NT2/D1 (cell line): ENCODE data around the gene GOLGB1.

Source experiments
- SUZ12 ChIP-seq: IDR thresholded peaks from 2 replicates; pipeline ENCODE4 v1.6.1; 2011; ENCODE audit not compliant: insufficient read length, insufficient read depth; ENCODE audit errors: extremely low read depth
- YY1 ChIP-seq: IDR thresholded peaks from 2 replicates; pipeline ENCODE4 v1.6.1; 2011; ENCODE audit not compliant: insufficient read length, insufficient read depth
- ZNF274 ChIP-seq: IDR thresholded peaks from 2 replicates; pipeline ENCODE4 v1.6.1; 2011; ENCODE audit warnings: mild to moderate bottlenecking, low read depth, low read length

DNA sequence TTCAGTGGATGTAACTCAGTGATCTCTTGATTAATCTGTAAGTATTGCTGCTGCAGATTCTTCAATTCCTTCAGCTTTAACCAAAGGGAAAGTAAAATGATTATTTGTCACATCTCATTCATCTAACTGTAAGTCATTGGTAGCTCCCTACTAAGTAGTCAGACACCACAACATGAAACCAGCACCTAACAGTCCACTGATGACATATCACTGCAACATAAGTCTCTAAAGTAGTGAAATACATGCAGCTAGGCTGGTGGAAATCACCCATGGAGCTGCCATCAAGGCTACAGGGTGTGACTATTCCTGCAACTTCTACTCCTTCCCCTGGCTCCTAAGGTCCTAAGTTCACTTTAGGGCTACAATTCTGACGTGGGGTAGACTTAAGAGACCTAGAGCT lies 67.7 kb downstream of the GOLGB1 start:
- TF ChIP-seq YY1 (no peak), SUZ12 (no peak), ZNF274 (no peak)
